ENCODE results near the gene NHLH1.

NHLH1 gene

DNA sequence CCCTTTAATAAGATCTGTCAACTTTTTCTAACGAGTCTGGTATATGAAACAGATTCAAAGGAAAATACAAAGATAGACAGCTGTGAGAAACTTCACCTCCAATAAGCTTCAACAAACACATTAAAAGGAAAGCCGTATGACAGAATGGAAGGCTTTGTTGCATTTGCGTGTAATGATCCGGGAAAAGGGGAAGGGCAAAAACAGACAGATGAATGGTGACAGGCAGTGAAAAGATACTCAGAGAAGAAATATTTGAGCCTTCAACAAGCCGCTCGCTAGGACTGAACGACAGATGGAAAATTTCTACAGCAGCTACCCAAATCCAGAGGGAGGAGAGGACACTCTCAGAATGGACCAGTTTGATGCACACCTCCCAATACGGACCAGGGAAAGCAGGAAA lies 38.7 kb upstream of the NHLH1 start:
- no peaks in the 10 kb centered on the region for H3K27me3 ChIP-seq (ENCODE audit: control insufficient read depth in 3 of 3, insufficient read depth in 3 of 3, low read depth in 1 of 3, low read length in 3 of 3)
- no peaks in the 10 kb centered on the region for H3K79me1 ChIP-seq (ENCODE audit: low read depth, low read length)
- H3K4me1 ChIP-seq (ENCODE audit: control insufficient read depth in 2 of 2, insufficient read depth in 1 of 2, low read depth in 1 of 2, low read length in 2 of 2) = peaks cover 0 to 2% of the 10 kb centered on the region in 2 donors
- WGBS, 2 donors (ENCODE audit: extremely low coverage in 2 of 2, insufficient read length in 2 of 2, insufficient replicate concordance in 1 of 2) = no CpG with 5 or more reads among the region's 8 CpGs
- H2BK12ac ChIP-seq (ENCODE audit: low read length) = no peak overlapping the region
- H4K91ac ChIP-seq (ENCODE audit: low read depth, low read length, poor library complexity) = no peak overlapping the region
- H2AFZ ChIP-seq (ENCODE audit: low read length) = no peak overlapping the region
- no peak overlapping the region for H3K4me2 ChIP-seq (ENCODE audit: insufficient read depth, low read length, poor library complexity, severe bottlenecking)
- H3K4me3 ChIP-seq (ENCODE audit: low read length in 2 of 2) = no peak overlapping the region
- H2AK5ac ChIP-seq (ENCODE audit: low read depth, low read length) = no peak overlapping the region
- no peak overlapping the region for H3K14ac ChIP-seq (ENCODE audit: low read length)
- H2BK15ac ChIP-seq (ENCODE audit: low read length) = no peak overlapping the region
- no peak overlapping the region for H3K23ac ChIP-seq (ENCODE audit: low read depth, low read length, poor library complexity)
- no peaks in the 10 kb centered on the region for H3K9me3 ChIP-seq (replicated peaks in 1 of 2; ENCODE audit: control insufficient read depth in 2 of 2, insufficient read depth in 1 of 2, low read depth in 1 of 2, low read length in 2 of 2)
- peak overlapping the region; percentile 66 for H3K27ac ChIP-seq (replicated peaks; ENCODE audit: low read length)
- H3K18ac ChIP-seq (ENCODE audit: low read length) = no peak overlapping the region
- H2BK5ac ChIP-seq (ENCODE audit: low read length) = no peak overlapping the region
- peaks cover 22 to 99% of the 10 kb centered on the region in 2 donors for H3K36me3 ChIP-seq (replicated peaks in 1 of 2; ENCODE audit: control insufficient read depth in 2 of 2, insufficient read depth in 2 of 2, low read length in 2 of 2)
- H3K4ac ChIP-seq (ENCODE audit: low read length) = no peak overlapping the region
- DNase-seq (ENCODE audit: low spot score) = peak; percentile 5
- no peak overlapping the region for H2BK120ac ChIP-seq (ENCODE audit: low read depth, low read length)
- no peak overlapping the region for H3K9ac ChIP-seq (ENCODE audit: low read depth, low read length, poor library complexity)
- H4K8ac ChIP-seq (ENCODE audit: low read depth, low read length) = no peak overlapping the region

GRCh38 chr1:160330119-160330518 lies 36.8 kb upstream of the NHLH1 start:
- no peak overlapping the region for H2BK15ac ChIP-seq (ENCODE audit: low read length)
- no peak for DNase-seq (ENCODE audit: low spot score)
- no peak overlapping the region for H2AK5ac ChIP-seq (ENCODE audit: low read depth, low read length)
- no peak overlapping the region for H3K27ac ChIP-seq (replicated peaks; ENCODE audit: low read length)
- H3K23ac ChIP-seq (ENCODE audit: low read depth, low read length, poor library complexity) = no peak overlapping the region
- no peak overlapping the region for H3K4me3 ChIP-seq (ENCODE audit: low read length in 2 of 2)
- no peak overlapping the region for H3K14ac ChIP-seq (ENCODE audit: low read length)
- H4K91ac ChIP-seq (ENCODE audit: low read depth, low read length, poor library complexity) = no peak overlapping the region
- H3K4me2 ChIP-seq (ENCODE audit: insufficient read depth, low read length, poor library complexity, severe bottlenecking) = no peak overlapping the region
- H3K79me1 ChIP-seq (ENCODE audit: low read depth, low read length) = no peaks in the 10 kb centered on the region
- no peak overlapping the region for H2BK5ac ChIP-seq (ENCODE audit: low read length)
- peaks cover 25 to 100% of the 10 kb centered on the region in 2 donors for H3K36me3 ChIP-seq (replicated peaks in 1 of 2; ENCODE audit: control insufficient read depth in 2 of 2, insufficient read depth in 2 of 2, low read length in 2 of 2)
- no peak overlapping the region for H2AFZ ChIP-seq (ENCODE audit: low read length)
- H3K9me3 ChIP-seq (replicated peaks in 1 of 2; ENCODE audit: control insufficient read depth in 2 of 2, insufficient read depth in 1 of 2, low read depth in 1 of 2, low read length in 2 of 2) = no peaks in the 10 kb centered on the region
- no peak overlapping the region for H2BK12ac ChIP-seq (ENCODE audit: low read length)
- H3K4me1 ChIP-seq (ENCODE audit: control insufficient read depth in 2 of 2, insufficient read depth in 1 of 2, low read depth in 1 of 2, low read length in 2 of 2) = peaks cover 0 to 2% of the 10 kb centered on the region in 2 donors
- H2BK120ac ChIP-seq (ENCODE audit: low read depth, low read length) = no peak overlapping the region
- no peak overlapping the region for H3K4ac ChIP-seq (ENCODE audit: low read length)
- H3K18ac ChIP-seq (ENCODE audit: low read length) = no peak overlapping the region
- no peaks in the 10 kb centered on the region for H3K27me3 ChIP-seq (ENCODE audit: control insufficient read depth in 3 of 3, insufficient read depth in 3 of 3, low read depth in 1 of 3, low read length in 3 of 3)
- no peak overlapping the region for H3K9ac ChIP-seq (ENCODE audit: low read depth, low read length, poor library complexity)
- no peak overlapping the region for H4K8ac ChIP-seq (ENCODE audit: low read depth, low read length)

DNA sequence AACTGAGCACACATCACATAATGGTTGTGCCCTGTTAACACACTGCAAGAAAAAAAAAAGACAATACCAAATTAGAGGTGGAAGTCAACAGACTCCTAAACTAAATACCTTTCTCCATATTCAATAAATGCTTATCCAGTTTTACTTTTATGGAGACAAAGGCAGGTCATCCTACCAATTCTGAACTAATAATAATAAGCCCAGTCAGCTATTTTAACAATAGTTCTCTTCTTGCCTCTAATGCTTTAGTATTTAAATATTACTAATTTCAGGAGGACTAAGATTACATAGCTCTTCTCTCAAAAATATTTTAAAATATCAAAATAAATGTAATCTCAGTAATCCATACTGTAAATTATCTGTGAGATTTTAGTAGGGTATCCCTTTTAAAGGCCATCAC lies 34.4 kb upstream of the NHLH1 start:
- no peak overlapping the region for H2BK15ac ChIP-seq (ENCODE audit: low read length)
- no peaks in the 10 kb centered on the region for H3K9me3 ChIP-seq (replicated peaks in 1 of 2; ENCODE audit: control insufficient read depth in 2 of 2, insufficient read depth in 1 of 2, low read depth in 1 of 2, low read length in 2 of 2)
- no peak overlapping the region for H3K4ac ChIP-seq (ENCODE audit: low read length)
- H3K79me1 ChIP-seq (ENCODE audit: low read depth, low read length) = no peaks in the 10 kb centered on the region
- peaks cover 18 to 96% of the 10 kb centered on the region in 2 donors for H3K36me3 ChIP-seq (replicated peaks in 1 of 2; ENCODE audit: control insufficient read depth in 2 of 2, insufficient read depth in 2 of 2, low read length in 2 of 2)
- H2BK120ac ChIP-seq (ENCODE audit: low read depth, low read length) = no peak overlapping the region
- no peak overlapping the region for H3K9ac ChIP-seq (ENCODE audit: low read depth, low read length, poor library complexity)
- DNase-seq (ENCODE audit: low spot score) = no peak
- H3K4me1 ChIP-seq (ENCODE audit: control insufficient read depth in 2 of 2, insufficient read depth in 1 of 2, low read depth in 1 of 2, low read length in 2 of 2) = peaks cover 0 to 2% of the 10 kb centered on the region in 2 donors
- no peak overlapping the region for H3K27ac ChIP-seq (replicated peaks; ENCODE audit: low read length)
- no peak overlapping the region for H2BK5ac ChIP-seq (ENCODE audit: low read length)
- no peak overlapping the region for H3K14ac ChIP-seq (ENCODE audit: low read length)
- no peak overlapping the region for H2AK5ac ChIP-seq (ENCODE audit: low read depth, low read length)
- no peak overlapping the region for H2AFZ ChIP-seq (ENCODE audit: low read length)
- H3K4me3 ChIP-seq (ENCODE audit: low read length in 2 of 2) = no peak overlapping the region
- H3K27me3 ChIP-seq (ENCODE audit: control insufficient read depth in 3 of 3, insufficient read depth in 3 of 3, low read depth in 1 of 3, low read length in 3 of 3) = no peaks in the 10 kb centered on the region
- H2BK12ac ChIP-seq (ENCODE audit: low read length) = no peak overlapping the region
- no peak overlapping the region for H4K91ac ChIP-seq (ENCODE audit: low read depth, low read length, poor library complexity)
- no peak overlapping the region for H3K18ac ChIP-seq (ENCODE audit: low read length)
- H3K4me2 ChIP-seq (ENCODE audit: insufficient read depth, low read length, poor library complexity, severe bottlenecking) = no peak overlapping the region
- no peak overlapping the region for H3K23ac ChIP-seq (ENCODE audit: low read depth, low read length, poor library complexity)
- peak overlapping the region; percentile 43 for H4K8ac ChIP-seq (ENCODE audit: low read depth, low read length)

- no peak for DNase-seq (ENCODE audit: low spot score)
- no peaks in the 10 kb centered on the region for H3K27me3 ChIP-seq (ENCODE audit: control insufficient read depth in 3 of 3, insufficient read depth in 3 of 3, low read depth in 1 of 3, low read length in 3 of 3)
- H3K4ac ChIP-seq (ENCODE audit: low read length) = no peak overlapping the region
- peaks cover 11 to 73% of the 10 kb centered on the region in 2 donors for H3K36me3 ChIP-seq (replicated peaks in 1 of 2; ENCODE audit: control insufficient read depth in 2 of 2, insufficient read depth in 2 of 2, low read length in 2 of 2)
- H3K4me2 ChIP-seq (ENCODE audit: insufficient read depth, low read length, poor library complexity, severe bottlenecking) = no peak overlapping the region
- no peak overlapping the region for H3K14ac ChIP-seq (ENCODE audit: low read length)
- peaks cover 5% of the 10 kb centered on the region for H3K79me1 ChIP-seq (ENCODE audit: low read depth, low read length)
- H4K8ac ChIP-seq (ENCODE audit: low read depth, low read length) = no peak overlapping the region
- no peak overlapping the region for H3K4me3 ChIP-seq (ENCODE audit: low read length in 2 of 2)
- H3K23ac ChIP-seq (ENCODE audit: low read depth, low read length, poor library complexity) = no peak overlapping the region
- H2BK15ac ChIP-seq (ENCODE audit: low read length) = no peak overlapping the region
- no peaks in the 10 kb centered on the region for H3K9me3 ChIP-seq (replicated peaks in 1 of 2; ENCODE audit: control insufficient read depth in 2 of 2, insufficient read depth in 1 of 2, low read depth in 1 of 2, low read length in 2 of 2)
- WGBS, 2 donors (ENCODE audit: extremely low coverage in 2 of 2, insufficient read length in 2 of 2, insufficient replicate concordance in 1 of 2) = 100% methylated on average over 2 of the region's 4 CpGs; no CpG with 5 or more reads in 1 of the 2 donors
- no peak overlapping the region for H2BK12ac ChIP-seq (ENCODE audit: low read length)
- no peak overlapping the region for H3K18ac ChIP-seq (ENCODE audit: low read length)
- H4K91ac ChIP-seq (ENCODE audit: low read depth, low read length, poor library complexity) = no peak overlapping the region
- peaks cover 4 to 7% of the 10 kb centered on the region in 2 donors for H3K4me1 ChIP-seq (ENCODE audit: control insufficient read depth in 2 of 2, insufficient read depth in 1 of 2, low read depth in 1 of 2, low read length in 2 of 2)
- H3K27ac ChIP-seq (replicated peaks; ENCODE audit: low read length) = no peak overlapping the region
- H3K9ac ChIP-seq (ENCODE audit: low read depth, low read length, poor library complexity) = no peak overlapping the region
- H2AFZ ChIP-seq (ENCODE audit: low read length) = no peak overlapping the region
- no peak overlapping the region for H2AK5ac ChIP-seq (ENCODE audit: low read depth, low read length)
- H2BK5ac ChIP-seq (ENCODE audit: low read length) = no peak overlapping the region
- no peak overlapping the region for H2BK120ac ChIP-seq (ENCODE audit: low read depth, low read length)
Measured at GRCh38 chr1:160338580-160338979, 28.3 kb upstream of the NHLH1 start.

Data from neuronal stem cell (in vitro differentiated cells).